RWPE1 (cell line): Measurements from ENCODE around the gene PEAK1.
"Not testable (repeated sequence)": the region's sequence is repeated elsewhere in the genome, so short reads cannot be mapped to it uniquely, and the experiment has no call there.

Experiments
- CTCF ChIA-PET: fragments of 350-600 bp; sonication (Branson Sonifier 250); formaldehyde crosslinking; extraction: SDS; loops from one replicate; lab custom pipeline; 2021; lab: Yijun Ruan, JAX
- POLR2A ChIA-PET: fragments of 400-600 bp; formaldehyde crosslinking; extraction: SDS; loops from one replicate; lab custom pipeline; 2020; ENCODE audit warnings: antibody characterized with exemption; ENCODE audit not compliant: low non-redundant PET; lab: Yijun Ruan, JAX
- DNase-seq: peaks from one replicate; pipeline ENCODE4 v3.0.0; 2012; ENCODE audit warnings: low spot score
- H3K27ac ChIP-seq: fragments of 450-650 bp; 2 replicates; pipeline ENCODE4 v1.5.1; 2017
- CTCF ChIP-seq: fragments of 450-650 bp; conservative IDR thresholded peaks from 2 replicates; pipeline ENCODE4 v1.5.1; 2017; ENCODE audit warnings: low read depth, mild to moderate bottlenecking

PEAK1 gene

GRCh38 chr15:77413699-77414349, 6.1 kb downstream of the PEAK1 start:
- no peak for DNase-seq
- no peak for TF ChIP-seq CTCF
- no peak overlapping the region for H3K27ac ChIP-seq
- ChIA-PET POLR2A (no interaction called here), CTCF (no interaction called here)

GRCh38 chr15:77412972-77413698, 6.8 kb downstream of the PEAK1 start:
- no peak overlapping the region for H3K27ac ChIP-seq
- ChIA-PET POLR2A (no interaction called here), CTCF (interaction anchor here (0.7 kb wide), 1 partner anchor 86 kb away, joined by 4 read pairs; no protein-coding TSS in a partner anchor)
- no peak for TF ChIP-seq CTCF
- no peak for DNase-seq

- ChIA-PET CTCF (no interaction called here), POLR2A (no interaction called here)
- no peak overlapping the region for H3K27ac ChIP-seq
- no peak for TF ChIP-seq CTCF
- no peak for DNase-seq
Observed at GRCh38 chr15:77411619-77411976, 8.3 kb downstream of the PEAK1 start.

GRCh38 chr15:77410701-77411618, 8.9 kb downstream of the PEAK1 start:
- TF ChIP-seq CTCF: no peak
- no peak for DNase-seq
- H3K27ac ChIP-seq: no peak overlapping the region
- POLR2A ChIA-PET: no interaction called here
- CTCF ChIA-PET: no interaction called here

GRCh38 chr15:77410157-77410500, 9.8 kb downstream of the PEAK1 start:
- CTCF ChIA-PET: interaction anchor here (0.7 kb wide), 2 partner anchors 16 to 303 kb away, joined by 3 read pairs; no protein-coding TSS in a partner anchor
- H3K27ac ChIP-seq, DNase-seq, POLR2A ChIA-PET: not testable (repeated sequence)

GRCh38 chr15:77409259-77410156, 10.4 kb downstream of the PEAK1 start:
- CTCF ChIA-PET: interaction anchor here (0.7 kb wide), 2 partner anchors 17 to 302 kb away, joined by 3 read pairs; no protein-coding TSS in a partner anchor
- DNase-seq: no peak
- POLR2A ChIA-PET: no interaction called here
- no peak overlapping the region for H3K27ac ChIP-seq
- no peak for TF ChIP-seq CTCF
